NCI-H1105 treated with DMSO at 0.1 percent for 48 hours (cell line): ENCODE results near the gene CAPN2.
"Not testable (repeated sequence)": the region's sequence is repeated elsewhere in the genome, so short reads cannot be mapped to it uniquely, and the experiment has no call there.

Experiments used
- DNase-seq: peaks from one replicate; lab custom pipeline; 2025; lab: John Stamatoyannopoulos, UW

The CAPN2 gene

GRCh38 chr1:223717123-223717522 is 4.8 kb downstream of the CAPN2 start:
- DNase-seq = no peak

GRCh38 chr1:223717695-223718363 is 5.5 kb downstream of the CAPN2 start:
- no peak for DNase-seq

GRCh38 chr1:223718850-223719249 is 6.5 kb downstream of the CAPN2 start:
- DNase-seq = no peak

DNA sequence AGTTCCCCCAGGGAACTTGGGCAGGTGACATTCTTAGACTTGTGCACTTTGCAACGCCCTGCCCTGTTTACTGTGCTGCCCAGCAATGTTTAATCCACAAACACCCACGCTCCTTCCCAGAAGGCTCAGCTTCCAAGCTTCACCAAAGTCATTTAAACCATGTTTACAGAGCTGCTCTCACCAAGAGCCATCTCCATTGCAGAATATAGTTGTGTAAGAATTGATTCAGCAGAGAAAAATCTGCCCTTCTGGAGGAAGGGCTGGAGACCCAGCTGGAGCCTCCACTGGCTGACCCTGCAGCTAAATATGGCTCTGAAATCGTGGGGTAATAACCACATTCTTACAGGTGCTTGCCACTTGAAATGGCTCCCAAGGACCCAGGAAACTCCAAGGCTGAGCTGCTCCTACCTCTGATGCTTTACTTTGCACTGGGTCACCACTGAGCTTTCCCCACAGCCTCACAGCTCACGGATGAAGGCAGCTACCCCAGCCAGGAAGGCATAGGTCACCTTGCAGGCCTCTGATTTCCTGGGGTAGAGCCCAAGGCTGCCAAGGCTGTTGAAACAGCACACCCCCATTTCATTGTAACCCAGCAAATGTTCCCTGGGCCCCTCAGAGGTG is 8.7 kb downstream of the CAPN2 start:
- DNase-seq = no peak

DNA sequence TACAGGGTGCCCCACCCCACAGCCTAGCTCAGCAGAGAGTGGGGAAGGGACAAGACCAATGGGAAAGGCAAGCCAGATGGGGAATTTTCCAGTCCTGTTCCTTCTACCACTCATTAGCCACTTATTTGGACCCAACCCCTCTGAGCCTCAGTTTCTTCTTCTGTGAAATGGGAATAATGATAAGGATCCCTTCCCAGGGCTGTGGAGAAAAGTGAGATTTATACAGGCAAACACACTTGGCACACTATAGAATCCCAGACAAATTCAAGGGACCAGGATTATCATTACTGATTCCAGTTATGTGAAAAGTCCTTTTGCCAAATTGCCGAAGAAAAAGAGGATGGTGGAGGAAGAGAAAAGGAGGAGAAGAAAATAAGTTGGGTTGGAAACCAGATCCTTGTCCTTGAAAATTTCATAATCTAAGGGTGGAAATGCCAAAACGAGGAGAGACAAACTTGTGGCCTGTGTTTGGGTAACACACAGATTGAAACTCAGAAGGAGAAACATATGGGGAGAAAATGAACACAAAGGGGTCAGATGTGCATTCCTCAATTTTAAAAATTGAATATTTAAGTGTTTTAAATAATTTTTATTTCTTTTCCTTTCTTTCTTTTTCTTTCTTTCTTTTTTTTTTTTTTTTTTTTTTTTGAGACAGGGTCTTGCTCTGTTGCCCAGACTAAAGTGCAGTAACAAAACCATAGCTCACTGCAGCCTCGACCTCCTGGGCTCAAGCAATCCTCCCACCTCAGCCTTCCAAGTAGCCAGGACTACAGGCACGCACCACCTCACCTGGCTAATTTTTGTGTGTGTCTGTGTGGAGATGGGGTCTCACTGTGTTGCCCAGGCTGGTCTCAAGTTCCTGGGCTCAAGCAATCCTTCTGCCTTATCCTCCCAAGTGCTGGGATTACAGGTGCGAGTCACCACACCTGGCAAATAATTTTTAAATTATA is 9.6 kb downstream of the CAPN2 start:
- DNase-seq = no peak

GRCh38 chr1:223723351-223723904 is 11.1 kb downstream of the CAPN2 start:
- DNase-seq = no peak

DNA sequence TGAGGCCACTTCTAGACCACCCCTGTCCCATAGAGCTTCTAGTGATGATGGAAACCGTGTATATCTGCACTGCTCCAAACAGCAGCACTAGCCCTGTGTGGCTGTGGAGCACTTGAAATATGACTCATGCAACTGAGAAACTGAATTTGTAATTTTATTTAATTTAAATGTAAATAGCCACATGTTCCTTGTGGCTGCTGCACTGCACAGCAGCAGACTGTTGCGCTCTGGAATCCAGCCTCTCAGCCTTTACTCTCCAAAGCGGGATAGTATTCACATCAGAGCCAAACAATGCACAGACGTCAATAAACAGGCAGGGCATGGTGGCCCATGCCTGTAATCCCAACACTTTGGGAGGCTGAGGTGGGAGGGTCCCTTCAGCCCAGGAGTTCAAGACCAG is 12.0 kb downstream of the CAPN2 start:
- no peak for DNase-seq

- no peak for DNase-seq
Observed at GRCh38 chr1:223725578-223725977, 13.2 kb downstream of the CAPN2 start.

DNA sequence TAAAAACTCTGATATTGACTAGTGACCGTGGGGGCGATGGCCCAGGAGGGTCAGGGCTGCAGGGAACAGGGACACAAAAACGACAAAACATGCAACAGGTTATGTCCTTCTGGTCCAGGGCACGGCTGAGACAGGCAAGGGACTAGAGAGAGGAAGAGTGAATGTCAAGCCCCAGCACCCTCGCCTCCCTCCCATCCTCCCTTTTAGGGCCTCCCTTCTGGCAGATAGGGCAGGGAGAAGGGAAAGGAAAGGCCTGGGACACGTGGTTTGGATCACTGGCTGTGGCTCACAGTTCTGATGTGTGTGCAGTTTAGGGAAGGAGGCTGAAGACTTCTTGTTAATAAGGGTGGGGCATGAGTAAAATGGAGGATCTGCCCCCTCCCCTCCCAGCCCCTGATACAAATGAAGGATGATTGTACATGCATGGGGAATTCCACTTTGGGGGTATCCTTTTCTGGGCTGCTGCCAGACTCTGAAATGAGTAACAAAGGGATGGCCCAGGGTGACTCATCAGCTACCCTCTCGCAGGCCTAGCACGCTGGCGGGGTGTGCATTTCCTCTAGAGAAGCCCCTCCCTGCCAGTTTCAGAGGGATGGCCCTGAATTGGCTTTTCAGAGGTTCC is 14.2 kb downstream of the CAPN2 start:
- DNase-seq = no peak

DNA sequence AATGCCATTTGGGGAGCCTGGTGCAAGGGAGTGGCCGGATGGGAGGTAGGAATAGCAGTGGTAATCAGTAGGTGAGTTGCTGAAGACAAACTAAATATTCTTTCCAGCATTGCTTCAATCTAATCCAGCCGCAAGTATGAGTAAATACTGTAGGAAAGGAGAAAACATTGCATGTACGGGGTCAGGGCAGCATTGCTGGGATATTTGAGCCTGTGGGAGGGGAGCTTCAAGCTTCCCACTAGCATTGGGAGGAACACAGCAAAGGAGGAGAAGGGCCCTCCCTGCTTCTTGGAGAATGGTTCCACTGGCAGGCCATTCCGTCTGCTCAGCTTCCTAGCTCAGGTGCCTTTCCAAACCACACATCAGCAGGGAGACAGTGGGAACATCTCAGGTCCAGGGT is 15.2 kb downstream of the CAPN2 start:
- DNase-seq = no peak

DNA sequence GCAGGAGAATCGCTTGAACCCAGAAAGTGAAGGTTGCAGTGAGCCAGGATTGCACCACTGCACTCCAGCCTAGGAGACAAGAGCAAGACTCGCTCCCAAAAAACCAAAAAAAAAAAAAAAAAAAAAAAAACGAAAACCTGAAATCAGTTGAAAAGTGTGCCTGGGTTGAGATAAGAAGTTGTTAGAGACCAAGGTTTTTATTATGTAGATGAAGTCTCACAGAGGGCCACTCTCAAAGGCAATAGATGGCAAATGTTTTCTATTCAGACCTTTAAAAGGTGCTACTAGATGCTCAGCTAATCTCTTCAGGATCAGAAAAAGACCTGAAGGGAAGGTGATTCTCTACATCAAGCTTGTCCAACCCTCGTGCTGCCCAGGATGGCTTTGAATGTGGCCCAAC is 17.6 kb downstream of the CAPN2 start:
- no peak for DNase-seq

GRCh38 chr1:223730479-223731132 is 18.3 kb downstream of the CAPN2 start:
- no peak for DNase-seq

DNA sequence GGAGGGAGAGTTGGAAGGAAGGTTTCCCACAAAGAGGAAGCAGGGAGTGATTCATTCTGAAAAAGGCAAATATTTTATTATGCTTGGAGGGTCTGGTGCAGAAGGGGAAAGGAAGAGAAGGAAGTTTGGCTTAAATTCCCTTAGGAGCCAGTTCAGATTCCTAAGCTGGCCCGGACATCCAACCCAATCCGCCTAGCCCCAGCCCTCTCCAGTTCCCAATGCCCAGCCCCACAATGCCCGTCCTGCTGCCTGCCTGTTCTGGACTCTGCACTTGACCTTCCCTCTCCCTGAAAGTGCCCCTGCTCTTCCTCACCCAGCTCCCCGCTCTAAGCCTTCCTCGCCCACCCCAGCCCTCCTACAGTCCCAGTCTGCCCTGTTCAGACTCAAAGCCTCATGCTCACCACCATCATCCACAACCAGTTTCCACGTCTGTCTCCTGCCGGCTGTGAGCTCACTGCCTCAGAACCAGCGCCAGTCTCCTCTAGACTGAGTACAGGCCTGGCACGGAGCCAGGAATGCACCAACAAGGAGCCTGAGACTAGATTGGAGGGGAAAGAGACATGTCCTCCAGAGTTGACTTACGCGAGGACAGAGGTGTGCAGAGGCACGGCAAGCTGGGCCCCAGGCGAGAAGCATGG is 18.9 kb downstream of the CAPN2 start:
- no peak for DNase-seq

- no peak for DNase-seq
Observed at GRCh38 chr1:223732993-223733798, 20.9 kb downstream of the CAPN2 start.

DNA sequence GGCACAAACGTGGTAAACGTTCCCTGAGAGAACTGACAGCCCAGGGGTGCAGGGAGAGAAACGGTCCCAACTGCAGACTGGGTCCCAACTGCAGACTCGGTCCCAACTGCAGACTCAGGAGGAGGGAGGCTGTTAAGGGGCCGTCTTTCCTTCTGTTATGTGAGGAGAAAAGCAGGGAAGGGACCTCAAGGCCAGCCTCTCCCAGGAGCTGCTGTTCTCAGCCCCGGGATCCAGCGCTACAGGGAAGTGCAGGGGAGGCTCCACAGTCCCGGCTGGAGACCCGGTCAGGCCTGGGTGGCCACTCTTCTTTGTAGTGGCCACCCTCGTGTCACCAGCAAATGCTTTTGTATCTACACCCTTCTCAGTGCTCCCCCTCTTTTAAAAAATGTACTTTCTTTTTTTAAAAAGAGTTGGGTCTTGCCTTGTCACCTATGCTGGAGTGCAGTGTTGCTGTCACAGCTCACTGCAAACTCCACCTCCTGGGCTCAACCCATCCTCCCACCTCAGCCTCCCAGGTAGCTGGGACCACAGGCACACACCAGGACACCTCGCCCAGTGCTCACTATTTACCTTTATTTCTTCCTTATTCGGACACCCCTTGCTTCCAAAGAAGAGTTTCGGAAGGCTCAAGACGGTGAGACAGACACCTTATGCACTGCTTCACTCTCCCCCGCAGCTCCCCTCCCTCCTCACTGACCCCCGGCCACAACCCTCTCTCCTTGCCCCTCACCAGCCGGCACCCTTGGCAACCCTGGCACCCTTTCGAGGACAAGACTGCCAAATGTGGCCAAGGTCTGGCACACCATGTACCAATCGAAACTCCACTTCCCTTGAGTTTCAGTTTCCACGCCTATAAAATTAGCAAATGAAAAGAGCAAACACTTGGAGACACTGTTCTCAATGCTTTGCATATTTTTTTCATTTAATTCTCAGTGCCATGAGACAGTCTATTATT is 21.8 kb downstream of the CAPN2 start:
- DNase-seq = no peak

GRCh38 chr1:223736638-223737037 is 24.3 kb downstream of the CAPN2 start:
- DNase-seq = not testable (repeated sequence)

GRCh38 chr1:223737342-223737741 is 25.0 kb downstream of the CAPN2 start:
- DNase-seq = no peak

GRCh38 chr1:223738465-223739365 is 26.4 kb downstream of the CAPN2 start:
- DNase-seq = no peak
